Measurements from ENCODE around the gene EFNA5. TPM values are rescaled to one million over a fixed set of nuclear protein-coding genes. Genes with fewer than 3 reads are reported as not detected.

Gene EFNA5
- total RNA-seq, 1 experiment from 2014 or later: 42.7 TPM

- no peaks in the 10 kb centered on the region for H4K20me1 ChIP-seq (ENCODE audit: insufficient read depth)
- H3K9me3 ChIP-seq (ENCODE audit: insufficient read depth, low read depth): no peaks in the 10 kb centered on the region; the same call in 1 of the 2 replicates
- H3F3A ChIP-seq (ENCODE audit: insufficient read depth, low read depth): no peaks in the 10 kb centered on the region
- no TSS peak for BruUV-seq (replicated peaks)
- no peaks in the 10 kb centered on the region for H3K36me3 ChIP-seq (ENCODE audit: low read depth)
- H3K27ac ChIP-seq: no peak overlapping the region
- H2AFZ ChIP-seq: no peak overlapping the region
- H3K4me2 ChIP-seq: no peak overlapping the region
- H3K79me2 ChIP-seq (ENCODE audit: low read depth): no peaks in the 10 kb centered on the region
- H3K4me3 ChIP-seq: no peak overlapping the region
- H3K27me3 ChIP-seq (ENCODE audit: insufficient read depth, low read depth): no peaks in the 10 kb centered on the region
- TF ChIP-seq EZH2 (IDR thresholded peaks at IDR 0.05; ENCODE audit: low read depth) (no peak), CTCF (conservative IDR thresholded peaks at IDR 0.05) (no peak)
- intact Hi-C loops (cut with micrococcal nuclease; ENCODE audit: unreplicated experiment): no loop called here
- no peak for DNase-seq
- ChIA-PET POLR2A (ENCODE audit: unreplicated experiment) (no interaction called here), CTCF (no interaction called here)
- H3K4me1 ChIP-seq (replicated peaks; ENCODE audit: insufficient read depth): no peaks in the 10 kb centered on the region
- H3K9me2 ChIP-seq (ENCODE audit: insufficient read depth): no peaks in the 10 kb centered on the region
Observed at GRCh38 chr5:107713228-107713627, 42.5 kb upstream of the EFNA5 start.

GRCh38 chr5:107712359-107712870 is 41.7 kb upstream of the EFNA5 start:
- TF ChIP-seq EZH2 (IDR thresholded peaks at IDR 0.05; ENCODE audit: low read depth) (no peak), CTCF (conservative IDR thresholded peaks at IDR 0.05) (no peak)
- H3F3A ChIP-seq (ENCODE audit: insufficient read depth, low read depth): no peaks in the 10 kb centered on the region
- H3K36me3 ChIP-seq (ENCODE audit: low read depth): no peaks in the 10 kb centered on the region
- H3K9me2 ChIP-seq (ENCODE audit: insufficient read depth): no peaks in the 10 kb centered on the region
- H3K27ac ChIP-seq: no peak overlapping the region
- no peaks in the 10 kb centered on the region for H3K27me3 ChIP-seq (ENCODE audit: insufficient read depth, low read depth)
- no peaks in the 10 kb centered on the region; the same call in 1 of the 2 replicates for H3K9me3 ChIP-seq (ENCODE audit: insufficient read depth, low read depth)
- intact Hi-C loops (cut with micrococcal nuclease; ENCODE audit: unreplicated experiment): no loop called here
- BruUV-seq (replicated peaks): no TSS peak
- no peaks in the 10 kb centered on the region for H4K20me1 ChIP-seq (ENCODE audit: insufficient read depth)
- H3K4me3 ChIP-seq: no peak overlapping the region
- ChIA-PET POLR2A (ENCODE audit: unreplicated experiment) (no interaction called here), CTCF (no interaction called here)
- H3K79me2 ChIP-seq (ENCODE audit: low read depth): no peaks in the 10 kb centered on the region
- no peak overlapping the region for H2AFZ ChIP-seq
- no peak overlapping the region for H3K4me2 ChIP-seq
- no peak for DNase-seq
- no peaks in the 10 kb centered on the region for H3K4me1 ChIP-seq (replicated peaks; ENCODE audit: insufficient read depth)

- no peak overlapping the region for H3K4me2 ChIP-seq
- no peaks in the 10 kb centered on the region for H3K27me3 ChIP-seq (ENCODE audit: insufficient read depth, low read depth)
- no peak overlapping the region for H3K4me3 ChIP-seq
- H3F3A ChIP-seq (ENCODE audit: insufficient read depth, low read depth): no peaks in the 10 kb centered on the region
- no TSS peak for BruUV-seq (replicated peaks)
- no peak overlapping the region for H3K27ac ChIP-seq
- no peaks in the 10 kb centered on the region for H3K4me1 ChIP-seq (replicated peaks; ENCODE audit: insufficient read depth)
- no peaks in the 10 kb centered on the region for H3K79me2 ChIP-seq (ENCODE audit: low read depth)
- H4K20me1 ChIP-seq (ENCODE audit: insufficient read depth): no peaks in the 10 kb centered on the region
- no peaks in the 10 kb centered on the region for H3K36me3 ChIP-seq (ENCODE audit: low read depth)
- no peaks in the 10 kb centered on the region; the same call in 1 of the 2 replicates for H3K9me2 ChIP-seq (ENCODE audit: insufficient read depth)
- H3K9me3 ChIP-seq (ENCODE audit: insufficient read depth, low read depth): no peaks in the 10 kb centered on the region
- CTCF ChIA-PET: no interaction called here
- H2AFZ ChIP-seq: no peak overlapping the region
- POLR2A ChIA-PET (ENCODE audit: unreplicated experiment): no interaction called here
- no peak for DNase-seq
- intact Hi-C loops (cut with micrococcal nuclease; ENCODE audit: unreplicated experiment): no loop called here
- TF ChIP-seq CTCF (conservative IDR thresholded peaks at IDR 0.05) (no peak), EZH2 (IDR thresholded peaks at IDR 0.05; ENCODE audit: low read depth) (no peak)
Observed at GRCh38 chr5:107705402-107706014, 34.8 kb upstream of the EFNA5 start.

Data from PC-9 (cell line).